T-helper 9 cell (primary cell): ENCODE measurements around the gene HOXC13.

ENCODE experiments used
- DNase-seq: peaks from one replicate; pipeline ENCODE4 v3.0.0-alpha.2; 2020

Gene HOXC13

DNA sequence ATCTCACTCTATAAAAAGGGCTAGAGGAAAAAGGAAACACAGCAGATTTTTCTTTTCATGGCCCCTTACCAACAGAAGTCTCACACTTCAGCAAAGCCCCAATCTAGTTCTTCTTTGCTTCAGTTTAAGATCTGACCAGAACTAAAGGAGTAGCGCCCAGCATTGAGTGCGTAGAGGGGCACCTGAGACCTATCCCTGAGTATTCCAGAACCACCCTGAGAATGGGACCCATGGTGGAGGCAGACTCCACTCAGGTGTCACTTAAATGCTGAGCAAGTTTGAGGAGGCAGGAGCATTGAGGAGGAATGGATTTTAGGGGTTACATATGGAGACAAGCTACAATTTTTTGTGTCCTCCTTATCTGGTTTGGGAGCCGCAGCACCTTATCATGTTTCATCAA is 32.5 kb downstream of the HOXC13 start:
- DNase-seq, result no peak

DNA sequence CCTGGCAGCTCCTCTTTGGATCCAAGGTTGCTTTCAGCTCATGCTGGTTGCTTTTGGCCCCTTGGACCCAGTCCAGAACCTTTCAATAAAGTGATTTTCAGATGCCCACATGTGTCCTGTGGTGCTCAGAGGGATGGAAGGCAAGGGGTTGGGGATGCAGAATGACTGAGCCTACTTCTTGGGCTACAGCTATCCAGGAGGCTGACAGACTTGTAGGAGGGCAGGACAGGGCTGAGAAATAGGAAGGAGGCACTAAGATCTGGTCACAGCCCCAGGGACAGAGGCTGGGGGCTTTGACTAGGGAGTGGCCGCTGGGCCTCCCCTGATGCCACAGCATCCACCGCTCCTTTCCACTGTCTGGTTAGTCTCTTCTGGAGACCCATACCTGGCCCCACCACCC is 33.1 kb downstream of the HOXC13 start:
- no peak for DNase-seq

DNA sequence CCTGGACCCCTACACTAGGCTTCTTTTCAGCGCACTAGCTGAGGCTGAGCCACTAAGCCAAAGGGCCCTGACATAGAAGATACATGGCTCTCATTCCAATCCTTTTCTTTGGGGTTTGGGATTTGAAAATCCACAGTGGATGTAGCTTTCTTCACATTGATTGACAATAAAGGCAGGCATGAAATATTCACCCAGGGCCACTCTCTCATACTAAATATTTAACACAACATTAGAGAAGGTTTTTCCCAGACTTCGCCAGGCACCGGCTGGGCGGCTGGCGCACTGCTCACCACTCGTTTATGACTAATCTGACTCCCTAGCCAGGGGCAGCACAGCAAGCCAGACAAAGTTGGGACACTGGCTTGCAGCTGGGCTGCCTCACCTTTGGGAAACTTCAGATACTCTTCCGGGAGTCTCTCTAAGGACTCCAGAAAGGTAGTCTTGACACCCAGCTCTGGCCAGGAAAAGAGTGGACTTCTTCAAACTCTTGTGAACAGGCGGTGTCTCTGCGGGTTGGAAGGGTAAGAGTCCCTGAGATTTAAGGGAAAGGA is 33.6 kb downstream of the HOXC13 start:
- DNase-seq, result no peak

DNA sequence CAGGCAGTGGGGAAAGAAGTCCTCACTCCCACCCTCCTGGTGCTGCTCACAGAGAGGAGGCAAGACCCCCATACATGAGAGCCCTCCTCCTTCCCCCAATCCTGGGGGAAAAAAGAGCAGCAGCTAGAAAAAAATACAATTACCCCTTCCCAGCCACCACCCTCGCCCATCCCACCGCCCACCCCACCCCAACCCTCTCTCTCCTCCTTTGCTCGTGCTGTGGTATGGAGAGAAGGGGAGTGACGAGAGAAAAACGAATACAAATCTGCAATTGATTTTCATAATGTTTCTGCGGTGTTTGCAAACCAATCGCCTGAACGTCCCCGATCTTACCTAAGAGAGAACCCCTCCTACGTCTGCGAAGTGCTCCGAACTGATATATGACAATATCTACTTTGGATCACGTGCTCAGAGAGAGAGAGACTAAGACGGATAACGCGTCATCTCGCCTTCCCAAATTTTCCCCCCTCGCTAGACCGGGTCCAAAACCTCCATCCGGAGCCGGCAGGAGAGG is 34.1 kb downstream of the HOXC13 start, which contains the start of gene HOXC11:
HOXC11 (plus strand) TSS at position 405 of the 514 bp plus-strand sequence. CDS start 116 bp downstream, outside the sequence.
- DNase-seq, result no peak

DNA sequence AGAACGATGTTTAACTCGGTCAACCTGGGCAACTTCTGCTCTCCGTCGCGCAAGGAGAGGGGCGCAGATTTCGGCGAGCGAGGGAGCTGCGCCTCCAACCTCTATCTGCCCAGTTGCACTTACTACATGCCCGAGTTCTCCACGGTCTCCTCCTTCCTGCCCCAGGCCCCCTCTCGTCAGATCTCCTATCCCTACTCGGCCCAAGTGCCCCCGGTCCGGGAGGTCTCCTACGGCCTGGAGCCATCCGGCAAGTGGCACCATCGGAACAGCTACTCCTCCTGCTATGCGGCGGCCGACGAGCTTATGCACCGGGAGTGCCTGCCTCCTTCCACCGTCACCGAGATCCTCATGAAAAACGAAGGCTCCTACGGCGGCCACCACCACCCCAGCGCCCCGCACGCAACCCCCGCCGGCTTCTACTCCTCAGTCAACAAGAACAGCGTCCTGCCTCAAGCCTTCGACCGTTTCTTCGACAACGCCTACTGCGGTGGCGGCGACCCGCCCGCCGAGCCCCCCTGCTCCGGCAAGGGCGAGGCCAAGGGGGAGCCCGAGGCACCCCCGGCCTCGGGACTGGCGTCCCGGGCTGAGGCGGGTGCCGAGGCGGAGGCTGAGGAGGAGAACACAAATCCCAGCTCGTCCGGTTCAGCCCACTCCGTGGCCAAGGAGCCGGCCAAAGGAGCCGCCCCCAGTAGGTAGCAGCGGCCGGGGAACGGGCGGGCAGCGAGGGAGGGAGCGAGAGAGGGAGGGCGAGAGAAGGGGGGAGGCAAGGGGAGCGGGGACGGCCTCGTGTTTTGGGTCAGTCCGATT is 34.8 kb downstream of the HOXC13 start:
- DNase-seq, result no peak

DNA sequence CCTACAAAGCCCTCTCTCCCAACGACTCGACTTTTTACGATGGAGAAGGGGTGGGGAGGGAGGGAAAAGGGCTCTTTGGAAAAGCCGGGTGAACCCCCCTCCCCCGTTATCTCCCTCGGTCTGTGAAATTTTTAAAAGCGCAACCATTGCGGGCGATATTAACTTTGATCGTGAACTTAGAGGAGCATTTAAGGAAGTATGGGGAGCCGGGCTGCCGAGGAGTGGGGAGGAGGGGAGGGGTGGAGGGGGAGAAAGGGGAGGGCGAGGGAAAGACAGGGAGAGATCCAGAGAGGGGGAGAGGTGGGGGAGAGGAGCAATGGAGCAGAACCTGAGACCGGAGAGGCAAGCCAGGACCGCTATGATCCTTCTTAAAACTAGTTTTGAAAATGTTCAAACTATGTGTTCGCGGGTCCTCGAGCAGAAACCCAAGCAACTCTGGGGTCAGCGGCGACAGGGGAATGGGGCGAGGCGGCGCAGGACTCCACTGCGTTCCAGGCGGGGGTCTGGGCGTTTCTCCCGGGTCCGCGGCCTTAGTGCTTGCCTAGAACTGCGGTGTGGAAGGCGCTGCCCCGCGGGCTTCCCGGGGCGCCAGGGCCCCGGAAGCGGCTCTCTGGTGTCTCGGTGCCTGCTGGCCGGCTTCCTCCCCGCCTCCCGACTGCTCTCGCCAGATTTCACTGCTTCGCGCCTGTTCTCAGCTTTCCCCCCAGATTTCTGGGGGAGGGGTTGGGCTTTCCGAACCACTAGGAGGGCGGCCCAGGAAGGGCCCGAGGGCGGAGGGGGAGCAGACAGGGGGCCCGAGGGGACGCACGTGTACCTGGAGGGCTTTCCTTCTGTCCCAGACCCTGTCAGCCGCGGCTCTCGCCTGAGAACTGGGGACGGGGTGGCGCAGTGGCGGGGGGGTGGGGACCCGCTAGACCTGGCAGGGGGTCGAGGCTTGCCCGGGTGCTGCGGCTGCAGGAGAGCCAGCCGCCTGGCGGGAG is 35.7 kb downstream of the HOXC13 start, which contains the start of gene HOTAIR:
HOTAIR (minus strand) TSS at position 871 of the 980 bp plus-strand sequence.
- DNase-seq, result no peak

DNA sequence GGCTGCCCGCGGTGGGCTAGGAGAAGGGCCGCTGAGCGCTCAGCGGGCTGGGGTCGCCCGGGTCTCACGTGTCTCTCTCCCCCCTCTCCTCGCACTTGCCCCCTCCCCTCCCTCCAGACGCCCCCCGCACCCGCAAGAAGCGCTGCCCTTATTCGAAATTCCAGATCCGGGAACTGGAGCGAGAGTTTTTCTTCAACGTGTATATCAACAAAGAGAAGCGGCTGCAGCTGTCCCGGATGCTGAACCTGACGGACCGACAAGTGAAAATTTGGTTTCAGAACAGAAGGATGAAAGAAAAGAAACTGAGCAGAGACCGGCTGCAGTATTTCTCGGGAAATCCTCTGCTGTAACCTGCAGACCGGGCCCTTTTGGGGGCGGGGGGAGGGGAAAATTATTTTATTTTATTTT is 36.4 kb downstream of the HOXC13 start:
- DNase-seq, result no peak

DNA sequence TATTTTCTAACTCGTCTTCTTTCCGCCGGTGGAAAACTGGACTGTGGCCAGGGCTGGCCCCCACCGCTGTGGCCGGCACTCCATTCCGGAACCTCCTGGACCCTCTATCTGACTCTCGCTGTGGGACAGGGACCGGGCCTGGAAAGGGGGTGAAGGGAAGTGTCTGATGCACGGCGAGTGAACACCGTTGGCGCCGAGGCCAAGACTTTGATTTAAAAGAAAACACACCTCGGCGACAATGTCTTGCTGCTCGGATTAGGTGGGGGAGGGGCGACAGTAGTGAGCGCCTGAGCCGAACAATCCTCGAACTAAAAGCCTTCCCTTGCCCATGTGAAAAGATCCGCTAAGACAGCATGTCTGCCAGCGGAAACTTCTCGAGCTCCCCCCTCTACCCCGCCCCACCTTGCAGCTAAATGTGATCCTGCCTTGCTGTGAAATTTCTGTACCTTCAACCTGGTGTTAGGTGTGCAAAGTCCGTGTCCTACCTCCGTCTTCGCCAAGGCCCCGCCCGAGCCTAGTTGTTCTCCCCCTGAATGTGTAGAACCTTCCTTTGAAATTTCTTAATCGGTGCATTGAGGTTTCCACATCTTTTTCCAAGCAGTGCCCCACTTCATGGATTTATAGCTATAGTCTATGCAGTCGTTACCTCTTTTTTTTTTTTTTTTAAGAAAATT is 37.0 kb downstream of the HOXC13 start:
- DNase-seq, result no peak

DNA sequence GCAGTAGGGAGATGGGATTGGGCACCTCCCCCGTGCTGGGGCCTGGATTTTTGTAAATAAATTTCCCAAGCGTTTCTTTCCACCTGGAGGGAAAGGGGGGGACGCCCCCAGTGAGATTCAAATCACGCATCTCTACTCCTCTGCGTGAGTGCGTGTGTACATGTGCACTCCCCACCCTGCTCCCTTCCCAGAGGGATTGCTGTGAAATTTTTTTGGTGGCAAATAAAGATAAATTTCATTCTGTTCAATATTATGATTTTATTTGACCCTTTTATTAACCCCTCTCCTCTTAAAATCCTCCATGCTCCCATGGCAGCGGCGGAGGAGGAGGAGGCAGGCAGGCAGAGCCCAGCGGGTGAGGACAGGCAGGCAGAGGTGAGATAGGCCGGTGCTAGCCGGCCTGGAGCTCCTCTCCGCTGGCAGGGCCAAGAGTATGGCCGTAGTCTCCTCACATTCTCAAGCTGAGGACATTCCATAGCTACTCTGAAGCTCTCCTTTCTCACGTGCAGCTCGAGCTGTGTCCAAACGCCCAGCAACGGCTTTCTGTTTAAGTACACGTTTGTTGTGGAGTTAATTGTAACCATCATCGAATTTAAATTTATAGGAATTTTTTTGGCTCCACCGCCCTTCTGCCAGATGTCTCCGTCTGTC is 37.7 kb downstream of the HOXC13 start:
- DNase-seq, result no peak

DNA sequence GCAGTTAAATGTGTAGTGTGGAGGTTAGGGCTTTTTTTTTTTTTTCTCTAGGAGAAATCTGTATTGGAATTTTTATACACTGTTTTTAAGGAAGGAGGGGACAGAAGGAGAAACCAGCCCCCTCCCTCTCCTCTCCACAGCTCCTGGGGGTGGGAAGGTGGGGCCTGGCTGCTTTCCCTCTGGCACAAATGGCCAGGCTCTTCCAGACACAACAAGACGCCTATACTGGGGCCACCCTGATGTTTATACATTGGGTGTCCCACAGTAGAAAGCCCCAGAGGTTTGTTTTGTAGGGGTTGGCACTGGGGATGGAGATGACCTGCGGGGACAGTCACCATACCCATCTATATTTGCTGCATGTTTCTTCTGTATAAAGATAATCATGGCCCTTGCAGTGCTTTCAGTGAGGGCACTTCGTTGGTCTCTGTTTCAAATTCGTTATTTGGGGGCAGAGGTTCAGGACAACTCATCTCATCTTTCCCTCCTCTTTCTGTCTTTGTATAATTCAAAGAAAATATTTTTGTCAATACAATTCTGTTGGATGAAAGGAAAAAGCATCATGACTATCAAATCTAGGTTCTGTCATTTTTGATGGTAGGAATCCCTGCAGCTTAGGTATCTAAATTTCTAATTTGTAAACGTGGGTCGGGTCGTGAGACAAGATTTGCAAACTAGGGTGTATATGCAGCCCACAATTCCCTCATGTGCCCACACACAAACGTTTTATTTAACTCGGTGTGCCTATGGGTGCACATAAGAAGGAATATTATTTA is 38.4 kb downstream of the HOXC13 start:
- DNase-seq, result no peak

DNA sequence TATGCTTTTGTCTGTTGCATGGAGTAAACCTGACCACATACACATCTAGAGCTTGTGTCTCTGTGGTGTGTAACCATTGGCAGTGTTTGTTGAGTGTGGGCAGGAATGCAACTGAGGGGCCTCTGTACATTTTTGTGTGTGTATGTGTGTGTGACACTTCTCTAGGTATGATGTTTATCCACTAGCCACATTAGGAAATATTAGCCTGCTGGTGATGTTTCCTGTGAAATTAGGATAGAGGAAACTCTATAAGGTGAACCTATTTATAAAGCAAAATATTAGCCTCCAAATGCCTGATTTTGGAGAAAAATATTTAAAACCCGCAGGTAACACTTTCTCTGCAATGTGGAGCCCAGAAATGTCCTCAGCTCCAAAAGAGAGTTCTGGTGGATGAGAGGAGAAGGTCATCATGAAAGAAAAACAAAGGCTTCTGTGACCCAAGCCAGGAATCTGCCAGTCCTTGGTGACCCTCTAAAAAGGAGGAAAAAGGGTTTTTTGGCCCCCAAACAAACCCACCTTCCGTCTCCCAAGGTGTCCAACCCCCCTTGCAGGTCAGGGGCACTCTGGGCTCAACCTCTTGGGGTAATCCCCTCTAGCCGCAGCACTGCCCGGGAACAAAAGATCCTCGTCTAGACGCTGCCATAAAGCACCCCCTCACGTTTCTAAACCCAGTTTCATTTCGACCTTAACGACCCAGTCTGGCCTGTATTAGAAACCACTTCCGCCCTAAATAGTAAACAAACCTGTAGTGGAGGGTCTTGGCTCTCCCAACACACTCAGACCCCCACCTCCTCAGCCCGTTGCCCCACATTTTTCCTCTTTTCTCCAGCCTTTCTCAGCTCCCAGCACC is 39.2 kb downstream of the HOXC13 start:
- no peak for DNase-seq

DNA sequence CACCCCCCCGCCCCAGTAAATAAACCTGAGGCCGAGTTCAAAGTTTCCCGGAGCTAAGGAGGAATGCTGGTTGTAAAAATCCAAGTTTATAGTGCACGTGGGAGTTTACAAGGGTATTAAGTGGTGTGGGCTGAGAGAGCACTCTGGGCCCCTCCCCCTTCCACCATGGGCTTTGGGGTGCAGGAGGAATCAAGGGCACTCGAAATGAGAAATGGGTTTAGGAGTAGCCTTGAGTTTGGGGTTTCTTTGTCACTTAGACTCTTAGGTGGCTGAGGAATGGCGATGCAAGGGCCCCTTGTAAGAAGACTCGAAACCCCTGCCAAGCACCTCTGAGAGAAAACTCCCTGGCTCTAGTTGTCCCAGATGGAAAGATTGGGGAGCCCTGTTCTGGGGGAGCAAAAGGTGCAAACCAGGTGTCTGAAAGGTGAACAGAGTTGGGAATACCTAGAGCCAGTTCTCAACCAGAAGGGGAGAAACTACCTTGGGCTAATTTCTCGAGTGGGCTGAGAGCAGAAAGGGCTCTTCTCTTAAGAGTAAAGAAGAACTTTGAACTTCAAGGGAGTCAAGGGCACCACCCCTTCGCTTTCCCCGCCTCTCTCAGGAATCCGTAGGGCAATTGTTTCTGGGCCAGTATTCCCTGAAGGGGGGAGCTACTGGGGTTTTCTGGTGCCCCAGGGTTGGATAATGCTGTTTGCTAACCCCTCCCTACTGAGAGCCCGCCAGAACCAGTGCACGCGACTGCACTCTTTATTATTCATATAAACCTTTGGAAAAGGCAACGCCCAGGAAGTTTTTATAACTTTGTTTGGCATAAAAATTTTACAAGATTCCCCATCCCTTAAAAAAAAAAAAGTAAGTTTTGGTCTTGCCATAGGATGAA is 40.1 kb downstream of the HOXC13 start:
- DNase-seq, result no peak

DNA sequence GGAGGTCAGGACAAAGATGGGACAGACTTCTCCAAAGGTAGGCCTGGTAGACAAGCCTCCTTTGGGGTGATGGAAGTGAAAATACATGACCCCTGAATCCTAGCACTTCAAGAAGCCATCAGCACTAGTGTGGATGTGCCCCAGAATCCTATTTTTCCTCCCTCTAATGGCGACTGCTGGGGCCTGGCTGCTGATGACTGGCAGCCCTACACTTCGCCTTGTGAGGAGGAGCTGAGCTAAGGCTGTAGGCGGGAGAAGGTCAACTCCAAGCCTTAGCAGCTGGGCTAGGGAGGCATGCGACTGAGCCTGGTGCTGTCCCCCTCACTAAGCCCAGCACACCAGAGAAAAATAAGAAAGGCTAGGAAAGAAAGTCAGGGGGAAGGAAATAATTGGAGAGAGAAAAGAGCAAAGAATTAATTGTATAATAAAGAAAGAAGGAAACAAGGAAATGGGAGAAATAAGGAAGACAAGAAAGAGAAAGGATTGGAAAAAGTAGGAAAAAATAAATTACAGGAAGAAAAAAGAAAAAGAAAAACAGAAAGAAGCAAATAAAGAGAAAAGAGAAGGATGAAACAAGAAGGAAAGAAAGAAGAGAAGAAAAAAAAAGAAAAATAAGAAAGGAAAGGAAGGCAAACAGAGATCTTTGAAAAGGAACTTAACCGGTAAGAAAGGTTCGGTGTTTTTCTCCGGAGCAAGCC is 41.6 kb downstream of the HOXC13 start:
- DNase-seq, result no peak

DNA sequence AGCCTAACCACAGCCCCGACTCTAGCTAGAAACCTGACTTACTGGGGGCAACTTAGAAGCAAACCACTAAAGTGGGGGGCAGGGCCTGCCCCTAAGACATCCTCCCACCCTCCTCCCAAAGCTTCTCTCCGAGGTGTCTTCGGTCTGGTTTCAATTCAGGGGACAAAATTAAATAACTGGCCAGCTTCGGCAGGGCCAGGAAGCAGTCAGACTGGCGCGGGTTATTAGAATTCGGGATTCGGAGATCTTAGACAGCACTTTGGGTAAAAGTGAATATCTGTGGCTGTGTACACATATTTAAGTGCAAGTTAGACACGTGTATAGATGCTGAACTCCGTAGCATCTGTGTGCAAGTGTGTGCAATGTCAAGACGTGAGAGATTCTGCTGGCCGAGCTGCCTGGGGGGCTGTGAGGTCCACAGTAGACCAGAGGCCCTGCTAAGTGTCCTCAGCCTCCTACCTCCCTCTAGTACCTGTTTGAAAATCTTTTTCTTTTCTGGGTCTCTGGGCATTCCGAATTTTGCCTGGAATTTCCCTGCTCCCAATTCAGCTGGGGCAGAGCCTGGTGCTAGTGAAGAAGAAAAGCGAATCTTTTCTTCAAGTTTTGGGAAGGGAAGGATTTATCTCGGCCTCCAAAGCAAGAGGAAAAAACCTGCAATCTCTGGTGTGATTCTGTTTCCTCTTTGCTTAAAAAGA is 42.3 kb downstream of the HOXC13 start:
- no peak for DNase-seq

DNA sequence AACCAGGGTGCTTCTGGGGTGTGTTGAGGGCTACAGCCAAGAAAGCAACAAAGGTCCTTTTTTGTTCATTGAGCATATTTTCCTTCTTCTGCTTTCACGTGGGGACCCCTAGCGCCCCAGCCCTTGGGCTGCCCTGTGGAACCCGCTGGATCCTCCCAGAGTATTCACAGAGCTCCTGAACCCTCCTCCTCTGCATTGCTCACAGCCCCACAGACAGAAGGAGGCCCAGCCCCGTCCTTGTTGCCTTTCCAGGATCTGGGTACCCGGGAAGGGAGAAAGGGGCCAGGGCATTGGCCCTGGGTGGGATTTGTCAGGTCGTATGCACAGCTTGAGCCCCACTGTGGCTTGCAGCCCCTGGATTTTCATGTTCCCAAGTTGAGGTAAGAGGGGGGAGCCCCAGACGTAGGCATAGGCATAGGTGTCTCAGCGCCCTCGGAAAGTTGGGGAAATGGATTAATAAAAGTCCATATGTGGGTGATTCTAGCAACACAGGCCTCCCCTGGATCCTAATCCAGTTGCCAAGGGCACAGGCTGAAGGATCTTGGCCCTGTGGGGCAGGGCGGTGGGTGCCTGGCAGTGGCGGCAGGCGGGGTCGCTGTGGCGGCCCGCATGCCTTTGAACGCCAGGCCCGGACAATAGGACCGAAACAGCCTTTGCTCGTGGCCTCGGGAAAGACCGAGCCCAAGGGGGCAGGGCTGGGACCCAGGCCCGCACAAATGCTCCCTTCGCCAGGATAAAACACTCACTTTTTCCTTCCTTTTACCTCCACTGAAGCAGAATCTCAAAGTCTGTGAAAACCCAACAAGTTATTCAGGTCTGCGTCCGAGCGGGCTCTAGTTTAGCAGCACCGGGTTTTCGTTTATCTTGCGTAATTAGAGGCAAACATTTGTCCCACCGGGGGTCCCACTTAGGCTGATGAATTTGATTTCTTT is 43.3 kb downstream of the HOXC13 start:
- DNase-seq, result no peak
